Kidney epithelial cell (primary cell): ENCODE data around the gene SLC17A5. TPM values are rescaled to one million over a fixed set of nuclear protein-coding genes. Genes with fewer than 3 reads are reported as not detected.
"Not testable (repeated sequence)": the region's sequence is repeated elsewhere in the genome, so short reads cannot be mapped to it uniquely, and the experiment has no call there.

Experiments used
- DNase-seq: peaks from one replicate; pipeline ENCODE4 v3.0.0-alpha.2; 2010; ENCODE audit warnings: low read depth
- H3K27me3 ChIP-seq: 2 replicates; pipeline ENCODE4 v1.6.0; 2011; ENCODE audit warnings: low read length; ENCODE audit not compliant: control insufficient read depth, insufficient read depth
- H3K36me3 ChIP-seq: 2 replicates; pipeline ENCODE4 v1.5.1; 2011; ENCODE audit warnings: low read length; ENCODE audit not compliant: control insufficient read depth, insufficient read depth
- H3K4me3 ChIP-seq: 2 replicates; pipeline ENCODE4 v1.5.1; 2011; ENCODE audit warnings: low read depth, mild to moderate bottlenecking, control low read depth, low read length
- CTCF ChIP-seq: IDR thresholded peaks from 2 replicates; pipeline ENCODE4 v1.5.1; 2011; ENCODE audit warnings: mild to moderate bottlenecking, moderate library complexity, low read length, control low read depth, inconsistent platforms; ENCODE audit not compliant: insufficient read depth, poor library complexity, severe bottlenecking
- total RNA-seq: library from RNA; depleted of rRNA; stranded (reverse); fragments of >200 nt; gene quantifications from 2 replicates; pipeline ENCODE4 v1.2.3, GENCODE V29; 2015

Gene SLC17A5
- total RNA-seq, 1 donor from 2014 or later, result 22.5 TPM

GRCh38 chr6:73580247-73581149 is 73.3 kb downstream of the SLC17A5 start:
- Histone ChIP-seq H3K36me3 (no peaks in the 10 kb centered on the region), H3K27me3 (no peaks in the 10 kb centered on the region), H3K4me3 (peak overlapping the region; percentile 20)
- peak; percentile 97 for DNase-seq
- TF ChIP-seq CTCF, result peak; percentile 60

- TF ChIP-seq CTCF, result no peak
- Histone ChIP-seq H3K27me3 (no peaks in the 10 kb centered on the region), H3K36me3 (no peaks in the 10 kb centered on the region), H3K4me3 (no peak overlapping the region)
- DNase-seq, result peak; percentile 35
Measured at GRCh38 chr6:73579851-73580246, 73.9 kb downstream of the SLC17A5 start.

GRCh38 chr6:73579389-73579788 is 74.4 kb downstream of the SLC17A5 start:
- Histone ChIP-seq H3K36me3 (no peaks in the 10 kb centered on the region), H3K27me3 (no peaks in the 10 kb centered on the region), H3K4me3 (no peak overlapping the region)
- no peak for DNase-seq
- TF ChIP-seq CTCF, result no peak

- TF ChIP-seq CTCF, result no peak
- H3K27me3 ChIP-seq, result no peaks in the 10 kb centered on the region
- no peak for DNase-seq
- no peak overlapping the region for H3K4me3 ChIP-seq
- no peaks in the 10 kb centered on the region for H3K36me3 ChIP-seq
Measured at GRCh38 chr6:73577676-73578075, 76.1 kb downstream of the SLC17A5 start.

GRCh38 chr6:73572531-73572930 is 81.3 kb downstream of the SLC17A5 start:
- H3K36me3 ChIP-seq, H3K4me3 ChIP-seq, DNase-seq, H3K27me3 ChIP-seq: not testable (repeated sequence)

GRCh38 chr6:73571218-73572181 is 82.3 kb downstream of the SLC17A5 start:
- H3K27me3 ChIP-seq, H3K4me3 ChIP-seq, DNase-seq, H3K36me3 ChIP-seq: not testable (repeated sequence)
